Adrenal gland (tissue), 5 donors: Measurements from ENCODE around the gene MED12.

Experiments
- CTCF ChIP-seq, 6 experiments: fragments of 450-650 bp in 4 of 6; fragments of 200-600 bp in 2 of 6; sonication (generic) in 1 of 6; IDR thresholded peaks; 1 replicate in 5 of 6; 2 replicates in 1 of 6; pipeline versions ENCODE4 v1.5.1 to v1.8.0; 2016 to 2021; ENCODE audit warnings: antibody characterized with exemption in 6 of 6, mild to moderate bottlenecking in 2 of 6, moderate library complexity in 1 of 6
- POLR2A ChIP-seq, 2 donors: fragments of 450-650 bp; IDR thresholded peaks; one replicate each; pipeline ENCODE4 v1.6.1; 2017; ENCODE audit warnings: antibody characterized with exemption in 2 of 2, mild to moderate bottlenecking in 2 of 2, moderate library complexity in 1 of 2
- donor health status: DM: no; HTN: no; CAD: no.

GRCh38 chrX:71109051-71109450 lies 9.3 kb upstream of the MED12 start:
- TF ChIP-seq CTCF (IDR thresholded peaks at IDR 0.05) (no peak), POLR2A (IDR thresholded peaks at IDR 0.05) (no peak)
